Hindlimb muscle (tissue), 1 donor: ENCODE measurements around the gene KCNA10. TPM values are rescaled to one million over a fixed set of nuclear protein-coding genes. Genes with fewer than 3 reads are reported as not detected.

Experiments
- DNase-seq: peaks from one replicate; pipeline ENCODE4 v3.0.0-alpha.2; 2013
- polyA plus RNA-seq: library from polyadenylated mRNA; unstranded; fragments of 120-200 nt; gene quantifications from one replicate; pipeline ENCODE4 v1.2.1, GENCODE V29; 2013; ENCODE audit not compliant: insufficient read length

Gene KCNA10
- polyA plus RNA-seq = 0.75 TPM

DNA sequence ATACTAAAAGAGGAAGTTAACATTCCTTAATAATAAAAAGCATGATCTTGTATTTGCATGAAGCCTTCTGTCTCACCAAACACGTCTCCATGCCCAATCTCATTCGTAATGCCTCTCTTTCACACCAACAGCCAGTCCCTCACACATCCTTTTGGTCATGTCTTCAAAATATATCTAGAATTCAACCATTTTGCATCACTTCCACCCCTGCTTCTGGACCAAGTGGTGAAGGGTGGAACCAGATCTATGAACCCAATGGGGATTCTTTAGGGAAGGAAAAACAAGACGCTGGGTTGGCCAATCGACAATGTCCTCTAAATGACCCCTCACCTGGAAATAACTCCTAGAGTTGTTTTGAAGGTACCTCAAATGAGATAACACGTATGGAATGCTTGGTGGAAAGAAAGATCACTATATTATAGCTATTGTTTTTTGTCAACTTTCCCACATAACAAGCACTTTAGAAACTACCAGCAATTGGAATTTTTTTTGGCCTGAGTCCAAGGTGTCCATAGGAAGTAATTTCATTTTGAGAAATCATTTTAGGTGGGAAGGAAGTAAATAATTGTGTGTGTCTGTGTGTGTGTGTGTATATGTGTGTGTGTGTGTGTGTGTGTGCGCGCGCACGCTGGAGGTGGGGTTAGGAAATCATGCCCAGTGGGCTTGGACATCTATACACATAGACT, at the start of gene KCNA10:
KCNA10 (minus strand) TSS at position 51 of the 686 bp plus-strand sequence. CDS start 388 bp downstream, outside the sequence.
- DNase-seq = no peak

DNA sequence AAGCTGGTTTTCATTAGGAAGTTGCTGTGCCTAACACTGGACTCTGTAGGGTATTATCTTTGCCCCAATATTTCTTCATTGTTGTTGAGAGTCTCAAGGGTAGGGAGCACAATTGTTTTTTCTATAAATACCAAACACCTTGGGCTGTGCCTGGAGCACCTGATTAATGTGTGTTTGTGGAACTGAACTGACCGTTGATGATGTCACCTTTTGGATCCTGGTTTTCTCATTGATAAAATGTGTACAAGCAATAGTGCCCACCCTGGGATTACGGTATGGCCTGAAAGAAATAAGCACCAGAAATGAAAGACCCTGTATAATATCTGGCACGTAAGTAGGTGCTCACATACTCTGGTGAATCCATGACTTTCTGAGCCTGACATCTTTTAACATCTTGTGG, 47.9 kb upstream of the KCNA10 start:
- no peak for DNase-seq

DNA sequence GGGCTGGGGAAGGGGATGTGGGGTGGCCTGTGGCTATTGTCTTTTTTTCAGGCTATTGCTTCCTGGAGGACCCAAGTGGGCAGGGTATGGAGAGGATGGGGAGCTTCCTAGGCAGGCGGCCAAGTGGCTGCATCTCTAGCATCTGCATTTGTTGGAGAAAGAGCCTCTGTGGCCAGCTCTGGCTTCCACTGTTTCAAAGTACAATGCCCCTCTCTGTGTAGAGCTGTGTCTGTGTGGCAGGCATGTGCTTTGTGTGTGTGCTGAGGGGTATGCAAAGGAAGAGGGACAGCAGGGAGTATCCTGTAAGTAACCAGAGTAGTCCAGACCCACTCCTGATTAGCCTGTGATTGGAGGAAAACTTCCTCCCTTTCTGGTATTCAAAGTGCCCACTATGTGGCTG, 46.6 kb upstream of the KCNA10 start:
- DNase-seq = no peak

DNA sequence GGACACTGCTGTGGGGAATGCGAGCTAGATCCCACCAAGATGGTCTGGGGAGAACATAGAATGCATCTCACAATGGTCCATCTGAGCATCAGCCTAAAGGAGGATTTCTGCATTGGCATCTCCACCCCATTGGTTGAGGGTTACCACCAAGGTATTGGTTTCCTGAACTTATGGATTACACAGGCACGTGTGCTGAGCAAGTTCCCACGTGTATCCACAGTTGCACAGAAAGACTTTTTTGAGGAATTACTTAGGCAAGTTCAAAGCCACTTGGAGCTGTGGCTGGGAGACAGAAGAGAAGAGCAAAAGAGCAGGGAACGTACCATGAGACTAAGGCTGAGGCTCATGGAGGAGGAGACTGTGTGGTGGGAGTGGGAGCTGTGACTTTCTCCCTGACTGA, 44.1 kb upstream of the KCNA10 start:
- no peak for DNase-seq

DNA sequence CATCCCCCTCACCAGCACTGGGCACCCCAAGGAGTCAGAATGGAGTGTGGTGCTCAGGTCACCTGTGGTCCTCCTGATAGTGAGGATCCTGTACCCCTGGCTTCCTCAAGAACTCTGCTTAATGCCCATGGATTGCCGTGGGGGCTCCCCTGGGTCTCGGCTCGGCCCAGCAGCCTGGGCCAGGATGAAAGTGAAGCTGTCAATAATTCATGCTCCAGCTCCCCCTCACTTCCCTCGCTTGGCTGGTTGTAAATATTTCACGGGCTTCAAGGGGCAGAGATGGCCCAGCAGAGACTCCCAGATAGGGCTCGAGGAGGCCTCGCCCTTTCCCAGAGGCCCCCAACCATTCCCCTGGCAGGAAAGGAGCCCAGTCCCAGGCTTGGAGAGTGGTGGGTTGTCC, 42.6 kb upstream of the KCNA10 start:
- no peak for DNase-seq

DNA sequence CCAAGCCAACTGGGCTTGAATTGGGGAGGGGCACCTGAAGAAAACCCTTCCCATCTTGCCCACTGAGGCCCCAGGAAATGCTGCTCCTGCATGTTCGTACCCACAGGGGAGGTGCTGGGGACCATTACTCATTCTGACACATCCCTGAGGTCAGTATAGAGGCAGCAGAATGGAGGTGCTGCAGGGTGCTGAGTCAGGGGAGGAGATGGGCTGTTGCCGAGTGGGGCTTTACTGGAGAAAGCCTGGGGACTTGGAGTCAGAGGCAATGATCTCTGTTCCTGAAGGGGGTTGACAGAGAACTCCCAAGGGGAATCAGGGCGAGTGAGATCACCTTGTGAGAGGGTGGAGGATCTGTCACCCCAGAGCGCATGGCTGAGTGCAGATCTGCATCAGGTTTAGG, 40.2 kb upstream of the KCNA10 start:
- DNase-seq = no peak

DNA sequence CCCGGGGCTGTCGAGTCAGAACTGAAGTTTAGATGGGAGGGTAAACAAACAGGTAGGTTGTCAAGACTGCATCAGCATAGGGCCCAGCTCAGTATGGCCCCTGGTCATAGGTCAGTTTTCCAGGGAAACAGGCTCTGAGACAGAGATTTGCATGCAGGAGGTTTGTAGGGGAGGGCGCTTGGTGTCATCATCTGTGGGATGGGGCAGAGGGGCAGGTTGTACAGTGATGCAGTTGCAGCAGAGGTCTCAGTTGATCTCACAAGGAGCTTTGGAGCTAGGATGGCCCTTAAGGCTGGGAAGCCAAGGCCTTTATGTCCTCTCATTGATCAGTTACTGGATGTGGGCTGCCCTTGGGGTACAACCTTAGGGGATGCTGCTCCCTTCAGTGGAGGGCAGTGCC, 38.5 kb upstream of the KCNA10 start:
- DNase-seq = no peak

DNA sequence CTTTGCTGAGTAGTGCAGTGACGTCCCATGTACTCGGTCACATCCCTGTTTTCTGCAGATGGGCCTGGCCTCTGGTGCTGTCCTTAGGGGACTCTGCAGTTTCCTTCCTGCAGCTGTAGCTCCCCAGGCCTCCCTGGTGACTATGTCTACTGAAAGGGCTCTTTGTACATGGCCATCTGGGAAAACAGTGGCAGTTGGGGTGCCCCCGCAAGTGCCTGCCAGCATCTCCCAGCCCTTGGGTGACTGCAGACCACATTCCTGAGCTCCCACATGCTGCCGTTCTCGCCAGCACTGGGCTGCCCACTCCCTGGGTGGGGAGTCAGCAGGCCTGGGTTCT, 37.5 kb upstream of the KCNA10 start:
- DNase-seq = no peak

DNA sequence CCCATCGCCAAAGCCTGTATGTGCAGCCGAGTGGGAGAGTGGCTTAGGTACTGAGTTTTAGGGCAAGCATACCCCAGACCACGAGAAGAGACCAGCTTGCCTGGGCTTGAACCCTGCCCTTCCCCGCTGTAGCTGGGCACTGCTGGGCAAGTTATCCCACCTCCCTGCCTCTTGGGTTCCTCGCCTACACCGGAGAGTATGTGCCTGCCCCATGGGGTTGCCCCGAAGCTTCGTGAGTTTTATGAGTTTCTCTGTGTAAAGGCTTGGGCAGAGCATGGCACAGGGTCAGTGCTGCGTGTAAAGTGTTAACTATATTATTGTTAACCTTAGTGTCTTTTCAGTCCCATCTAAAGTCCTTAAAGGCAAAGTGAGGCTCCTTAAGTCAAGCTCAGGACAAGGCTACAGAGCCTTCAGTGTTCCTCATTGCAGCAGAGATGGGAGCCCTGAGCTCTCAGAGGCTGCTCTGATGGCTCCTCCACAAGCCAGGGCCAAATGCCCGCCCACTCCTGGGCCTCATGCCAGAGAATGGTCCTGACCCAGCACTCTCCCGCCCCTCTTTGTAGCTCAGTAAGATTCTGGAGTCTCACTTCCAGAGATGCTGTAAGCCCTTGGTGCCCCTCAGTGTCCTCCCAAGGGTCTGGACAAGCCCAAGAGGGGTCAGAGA, 37.0 kb upstream of the KCNA10 start:
- DNase-seq = peak; percentile 28

DNA sequence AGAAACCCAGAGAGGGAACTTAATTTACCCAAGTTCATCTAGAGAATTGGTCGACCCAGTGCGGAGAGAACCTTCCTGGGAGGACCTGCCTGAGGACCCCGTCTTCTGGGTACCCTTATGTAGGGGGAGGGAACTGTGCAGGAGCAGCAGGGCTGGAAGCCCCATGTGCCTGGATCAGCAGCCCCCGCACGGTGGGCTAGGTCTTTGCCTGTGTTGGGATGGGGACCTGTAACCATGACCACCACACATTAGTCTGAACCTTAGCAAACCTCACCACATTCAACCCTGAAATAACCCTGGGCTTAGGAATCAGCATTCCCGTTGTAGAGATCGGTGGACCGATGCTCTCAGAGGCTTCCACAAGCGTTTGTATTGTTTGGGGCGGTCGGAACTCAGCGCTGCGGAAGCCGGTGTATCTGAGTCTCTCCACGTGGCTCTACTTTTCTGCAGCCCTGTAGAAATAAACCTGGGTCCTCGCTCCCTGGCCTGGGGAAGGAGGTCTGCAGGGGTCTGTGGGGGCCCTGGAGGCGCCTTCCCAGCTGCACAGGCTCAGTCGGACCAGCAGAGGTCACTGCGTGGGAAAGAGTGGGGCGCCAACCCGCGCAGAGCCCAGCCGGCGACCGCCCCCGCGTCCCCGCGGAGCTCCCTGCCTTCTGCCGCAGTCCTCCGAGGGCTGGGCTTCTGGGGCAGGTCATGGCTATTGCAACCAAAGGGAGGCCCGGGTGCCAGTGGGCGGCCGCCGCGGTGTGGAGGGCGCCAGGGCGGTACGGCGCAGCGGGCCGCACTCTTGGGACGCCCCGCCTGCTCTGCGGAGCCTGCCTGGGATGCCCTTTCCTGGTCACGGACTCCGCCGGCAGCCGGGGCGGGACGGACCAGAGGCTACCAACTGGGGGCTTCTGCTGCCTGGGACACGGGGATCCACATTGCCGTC, 36.2 kb upstream of the KCNA10 start:
- peak; percentile 27 for DNase-seq

DNA sequence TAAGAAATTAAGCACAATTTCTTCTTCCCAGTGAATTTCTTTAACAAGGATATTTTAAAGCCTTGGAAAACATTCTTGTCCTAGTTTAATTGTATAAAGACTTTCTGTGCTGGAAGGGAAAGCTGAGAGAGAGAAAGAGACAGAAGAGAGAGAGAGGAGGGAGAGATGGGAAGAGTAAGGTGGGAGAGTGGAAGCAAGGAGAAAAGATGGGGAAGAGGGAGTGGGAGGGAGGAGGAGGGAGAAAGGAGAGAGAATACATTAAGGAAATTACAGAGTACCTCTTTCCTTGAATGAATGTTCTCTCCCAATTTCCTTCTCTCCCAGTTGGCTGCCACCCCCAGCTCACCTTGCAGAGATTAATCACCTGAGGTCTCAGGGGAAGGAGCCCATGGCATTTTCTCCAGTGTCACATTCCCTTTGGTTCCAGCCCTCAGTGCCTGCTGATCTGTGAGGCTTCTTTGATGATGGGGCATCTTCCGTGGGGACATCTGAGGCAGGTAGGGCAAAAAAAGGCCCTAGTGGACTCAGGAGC, 32.4 kb upstream of the KCNA10 start:
- DNase-seq = no peak

DNA sequence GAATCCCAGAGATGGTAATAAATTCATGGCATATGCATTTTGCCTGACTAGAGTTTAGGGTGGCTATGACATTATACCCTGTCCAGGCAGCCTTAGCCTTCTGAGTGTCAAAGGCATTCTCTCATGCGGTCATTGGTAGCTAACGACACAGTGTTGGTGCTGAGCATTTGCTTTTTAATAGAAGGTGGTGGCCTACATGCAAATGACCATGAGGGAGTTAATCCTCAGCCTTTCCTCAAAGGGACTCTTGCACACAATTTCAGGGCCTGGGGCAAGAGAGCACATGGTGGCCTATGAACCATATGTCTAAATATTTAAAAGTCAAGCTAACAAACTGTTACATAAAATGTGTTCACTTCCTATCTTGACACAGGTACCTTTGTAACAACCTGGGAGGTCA, 30.9 kb upstream of the KCNA10 start:
- DNase-seq = no peak

DNA sequence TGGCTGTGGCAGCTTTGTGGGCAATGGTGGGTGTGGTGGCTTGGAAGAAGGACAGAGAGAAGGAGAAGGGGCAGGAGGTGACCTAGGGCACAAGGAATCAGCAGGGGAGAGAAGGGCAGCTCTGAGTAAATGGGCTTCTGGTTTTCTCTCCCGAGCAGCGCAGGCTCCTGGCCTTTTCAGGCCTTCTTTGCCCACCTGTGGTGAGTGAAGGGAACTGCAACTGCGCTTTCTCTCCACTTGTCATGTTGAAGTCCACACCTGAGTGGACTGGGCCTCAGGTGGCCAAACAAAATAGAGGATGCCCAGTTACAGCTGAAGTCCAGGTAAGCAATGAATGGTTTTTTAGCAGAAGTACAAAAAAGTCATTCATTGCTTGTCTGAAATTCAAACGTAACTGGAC, 29.4 kb upstream of the KCNA10 start:
- no peak for DNase-seq

DNA sequence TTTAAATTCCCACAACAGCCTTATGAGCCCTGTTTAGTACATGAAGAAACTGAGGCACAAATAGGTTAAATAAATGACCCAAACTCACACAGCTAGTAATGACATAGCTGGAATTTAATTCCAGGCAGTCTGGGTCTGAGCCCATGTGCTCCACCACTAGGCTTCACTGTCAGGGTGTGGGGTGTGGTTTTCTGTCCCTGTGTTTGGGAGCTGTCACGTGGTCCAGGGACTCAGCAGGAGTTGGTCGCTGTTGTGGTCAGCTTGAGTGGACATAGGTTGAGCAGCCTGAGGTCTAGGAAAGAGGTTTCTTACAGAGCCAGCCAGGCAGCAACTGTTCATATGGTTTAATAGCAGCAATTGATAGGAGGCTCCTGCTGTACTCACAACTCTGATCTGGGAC, 28.0 kb upstream of the KCNA10 start:
- DNase-seq = no peak

DNA sequence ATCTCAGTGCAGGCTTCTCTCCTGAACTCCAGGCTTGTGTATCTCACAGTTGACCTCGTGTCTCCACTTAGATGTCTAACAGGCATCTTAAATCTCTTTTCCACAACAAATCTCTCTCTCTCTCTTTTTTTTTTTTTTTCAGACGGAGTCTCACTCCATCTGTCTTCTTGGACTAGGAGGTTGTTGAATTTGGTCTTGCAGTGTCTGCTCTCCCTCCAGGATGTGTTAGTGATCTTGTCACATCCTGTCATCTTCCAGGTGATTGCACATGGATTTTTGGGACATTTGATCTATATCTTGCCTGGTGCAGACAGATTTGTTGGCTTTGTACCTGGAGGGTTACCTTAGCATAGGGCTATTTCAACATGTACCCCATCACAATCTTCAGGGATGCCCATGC, 26.5 kb upstream of the KCNA10 start:
- DNase-seq = no peak

DNA sequence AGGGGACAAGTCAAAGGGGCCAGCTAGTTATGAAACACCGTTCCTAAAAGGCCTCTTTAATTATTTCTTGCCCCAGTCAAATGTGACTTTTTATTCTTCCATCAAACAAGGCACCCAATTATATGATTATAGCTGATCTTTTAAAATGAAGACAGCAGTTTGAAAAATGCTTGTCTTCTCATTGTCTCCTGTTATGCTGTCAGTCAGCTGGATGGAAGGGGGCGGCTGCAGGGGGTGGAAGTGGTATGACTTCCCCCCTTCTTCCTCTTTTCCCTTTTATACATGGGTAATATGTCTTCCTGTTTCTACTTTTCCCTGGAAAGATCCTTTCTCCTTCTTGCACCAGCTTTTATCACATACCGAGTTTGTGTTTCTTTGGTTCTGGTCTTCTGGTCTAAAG, 25.8 kb upstream of the KCNA10 start:
- DNase-seq = no peak

DNA sequence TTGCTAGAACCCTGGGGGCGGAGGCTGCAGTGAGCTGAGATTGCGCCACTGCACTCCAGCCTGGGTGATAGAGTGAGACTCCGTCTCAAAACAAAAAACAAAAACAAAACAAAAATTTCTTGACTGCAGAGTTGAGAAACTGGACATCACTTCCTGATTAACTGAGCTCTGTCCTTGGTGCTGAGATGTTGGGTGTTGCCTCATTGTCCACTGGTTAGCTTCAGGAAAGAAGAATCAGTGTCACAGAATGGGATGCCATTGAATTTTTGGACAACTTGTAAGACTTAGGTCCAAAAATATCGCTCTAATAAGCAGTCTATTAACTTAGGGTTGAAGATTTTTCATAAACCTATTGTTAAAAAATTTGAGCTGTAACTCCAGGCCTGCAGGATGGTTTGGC, 23.8 kb upstream of the KCNA10 start:
- peak; percentile 29 for DNase-seq

DNA sequence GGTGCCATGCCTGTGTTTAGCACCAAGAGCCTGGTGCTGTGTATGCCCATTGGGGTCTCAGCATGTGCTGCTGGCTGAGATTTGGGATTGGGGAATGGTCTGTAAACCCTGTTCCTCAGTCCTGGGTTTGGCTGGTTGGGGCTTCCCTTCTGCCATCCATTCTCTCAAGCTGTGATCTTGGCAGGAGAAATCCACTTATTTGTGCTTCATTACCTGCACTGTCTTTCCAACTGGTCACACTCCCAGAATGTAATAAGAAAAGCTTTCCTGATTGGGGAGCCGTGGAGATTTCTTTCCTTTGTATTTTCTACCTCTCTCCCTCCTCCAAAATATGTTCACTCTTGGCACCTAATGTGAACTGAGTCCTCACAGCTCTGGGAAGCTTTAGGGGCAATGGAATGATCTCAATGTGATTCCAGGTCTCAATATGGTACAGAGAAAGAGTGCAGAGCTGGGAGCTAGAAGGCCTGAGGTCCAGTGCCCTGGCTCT, 23.0 kb upstream of the KCNA10 start:
- no peak for DNase-seq

DNA sequence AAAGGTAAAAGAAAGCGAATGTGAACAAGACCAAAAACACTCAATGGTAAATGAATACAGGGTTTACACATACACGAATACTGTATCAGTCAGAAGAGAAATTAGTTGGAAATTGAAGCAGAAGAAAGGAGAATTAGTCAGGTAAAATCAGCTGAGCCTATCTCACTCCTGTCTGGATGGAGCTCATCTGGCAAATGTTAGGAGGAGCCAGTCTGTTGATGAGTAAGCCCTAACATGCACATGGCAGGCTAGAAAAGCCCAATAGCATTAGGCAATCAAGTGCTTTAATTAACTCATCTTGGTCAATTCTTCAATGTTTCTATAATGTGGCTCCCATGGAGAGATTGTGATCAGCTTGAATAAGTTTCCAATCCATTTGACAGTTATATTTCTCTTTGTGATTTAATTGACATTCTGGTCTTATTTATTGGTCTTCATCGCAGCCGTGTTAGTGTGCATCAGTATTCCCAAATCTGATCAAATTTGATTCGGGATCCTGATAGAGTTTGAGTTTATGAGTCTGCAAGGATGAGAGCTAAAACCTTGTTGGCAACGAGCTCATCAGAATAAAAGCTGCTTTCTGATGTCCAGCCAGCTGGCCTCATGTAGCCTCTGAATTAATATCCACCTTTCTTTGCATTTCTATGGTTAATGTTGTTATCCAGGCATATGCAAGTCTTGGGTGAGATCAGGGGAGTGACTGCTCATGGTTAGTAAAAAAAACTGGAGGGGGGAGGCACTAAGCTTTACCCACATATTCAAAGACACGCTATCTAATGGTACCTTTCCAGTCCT, 22.1 kb upstream of the KCNA10 start:
- DNase-seq = no peak

DNA sequence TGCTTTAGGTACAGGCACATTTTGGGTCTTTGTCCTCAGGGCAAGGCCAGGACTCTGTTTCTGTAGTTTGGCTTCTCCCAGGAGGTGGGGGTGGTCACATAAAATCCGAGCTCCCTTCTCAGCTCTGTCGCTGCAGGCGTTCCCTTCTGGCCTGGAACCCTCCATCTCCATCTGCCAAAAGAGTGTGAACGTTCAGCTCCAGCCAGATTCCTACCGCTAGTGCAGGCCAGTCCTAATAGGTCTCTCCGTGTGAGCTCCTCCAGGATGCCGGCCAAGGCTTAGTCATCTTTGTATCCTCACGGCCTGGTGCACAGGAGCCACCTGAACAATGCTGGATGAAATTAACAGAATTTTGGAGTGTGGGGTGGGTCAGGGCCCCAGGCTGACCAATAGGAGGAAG, 19.9 kb upstream of the KCNA10 start:
- DNase-seq = no peak

DNA sequence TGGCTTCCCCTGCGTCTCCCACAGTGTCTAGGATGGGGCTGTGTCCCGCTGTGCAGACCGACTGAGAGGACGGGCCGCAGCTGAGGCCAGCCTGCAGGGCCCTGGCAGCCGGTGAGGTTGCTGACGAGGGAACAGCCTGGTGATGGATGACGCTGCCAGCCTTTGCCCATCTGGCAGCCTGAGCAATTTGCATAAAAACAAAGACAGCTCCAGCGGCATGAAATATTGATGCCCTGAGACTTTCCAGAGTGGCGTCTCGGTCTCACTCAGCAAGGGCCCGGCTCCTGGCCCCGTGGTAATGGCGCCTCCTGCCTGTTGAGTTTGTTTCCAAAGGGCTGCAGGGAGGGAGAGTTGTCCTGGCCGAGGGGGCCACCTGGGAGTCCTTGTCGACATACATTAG, 19.1 kb upstream of the KCNA10 start:
- DNase-seq = no peak

DNA sequence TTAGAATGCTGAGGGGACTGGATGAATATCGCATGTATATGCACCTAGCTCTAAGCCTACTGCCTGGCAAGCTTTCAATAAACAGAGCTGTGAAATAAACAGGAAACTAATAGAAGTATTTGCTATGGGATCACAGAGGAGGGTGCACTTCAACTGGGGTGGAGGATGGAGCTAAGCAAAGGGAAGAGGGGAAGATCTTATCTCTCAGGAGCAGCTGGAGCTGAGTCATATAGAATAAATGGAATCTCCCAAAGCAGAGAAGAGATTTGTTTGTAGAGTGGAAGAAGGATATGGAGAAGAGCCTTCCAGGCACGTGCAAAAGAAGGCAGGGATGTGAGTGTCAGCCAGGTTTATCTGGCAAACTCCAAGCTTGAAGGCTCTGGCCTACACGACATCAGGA, 17.0 kb upstream of the KCNA10 start:
- DNase-seq = no peak
